Ishikawa (cell line): ENCODE results near the gene ARHGEF17.

Experiments
- CEBPB ChIP-seq: IDR thresholded peaks from 2 replicates; pipeline ENCODE4 v1.6.1; 2012
- CREB1 ChIP-seq: IDR thresholded peaks from 2 replicates; pipeline ENCODE4 v1.6.1; 2012; ENCODE audit warnings: low read depth
- EGR1 ChIP-seq: IDR thresholded peaks from 2 replicates; pipeline ENCODE4 v1.6.1; 2012
- EP300 ChIP-seq: IDR thresholded peaks from 2 replicates; pipeline ENCODE4 v1.6.1; 2012; ENCODE audit warnings: borderline replicate concordance
- FOXM1 ChIP-seq: IDR thresholded peaks from 2 replicates; pipeline ENCODE4 v1.6.1; 2012; ENCODE audit warnings: low read depth, borderline replicate concordance
- MAX ChIP-seq: IDR thresholded peaks from 2 replicates; pipeline ENCODE4 v1.6.1; 2012
- NFIC ChIP-seq: IDR thresholded peaks from 2 replicates; pipeline ENCODE4 v1.6.1; 2012
- RAD21 ChIP-seq: IDR thresholded peaks from 2 replicates; pipeline ENCODE4 v1.6.1; 2012; ENCODE audit warnings: low read depth
- REST ChIP-seq: IDR thresholded peaks from 2 replicates; pipeline ENCODE4 v1.6.1; 2012; ENCODE audit warnings: low read depth, mild to moderate bottlenecking
- TAF1 ChIP-seq: IDR thresholded peaks from 2 replicates; pipeline ENCODE4 v1.6.1; 2012; ENCODE audit warnings: low read depth, mild to moderate bottlenecking
- TCF12 ChIP-seq: IDR thresholded peaks from 2 replicates; pipeline ENCODE4 v1.6.1; 2012; ENCODE audit warnings: low read depth
- TEAD4 ChIP-seq: IDR thresholded peaks from 2 replicates; pipeline ENCODE4 v1.6.1; 2012
- USF1 ChIP-seq: IDR thresholded peaks from 2 replicates; pipeline ENCODE4 v1.6.1; 2012
- YY1 ChIP-seq: IDR thresholded peaks from 2 replicates; pipeline ENCODE4 v1.6.1; 2012; ENCODE audit warnings: low read depth
- ZBTB7A ChIP-seq: IDR thresholded peaks from 2 replicates; pipeline ENCODE4 v1.6.1; 2012; ENCODE audit warnings: low read depth

Gene ARHGEF17

GRCh38 chr11:73280626-73281025 lies 27.4 kb upstream of the ARHGEF17 start:
- TF ChIP-seq RAD21 (no peak), NFIC (no peak), FOXM1 (no peak), MAX (no peak), ZBTB7A (no peak), EP300 (no peak), CREB1 (no peak), CEBPB (no peak), REST (no peak), TAF1 (no peak), TEAD4 (no peak), YY1 (no peak), USF1 (no peak), TCF12 (no peak), EGR1 (no peak)

GRCh38 chr11:73281201-73281741 lies 26.8 kb upstream of the ARHGEF17 start:
- no peak for TF ChIP-seq MAX
- TF ChIP-seq TCF12 = no peak
- no peak for TF ChIP-seq USF1
- no peak for TF ChIP-seq EP300
- no peak for TF ChIP-seq FOXM1
- TF ChIP-seq NFIC = no peak
- no peak for TF ChIP-seq EGR1
- TF ChIP-seq ZBTB7A = no peak
- no peak for TF ChIP-seq YY1
- TF ChIP-seq TEAD4 = no peak
- no peak for TF ChIP-seq CREB1
- TF ChIP-seq CEBPB = no peak
- no peak for TF ChIP-seq TAF1
- no peak for TF ChIP-seq REST
- no peak for TF ChIP-seq RAD21

GRCh38 chr11:73281796-73282660 lies 26.0 kb upstream of the ARHGEF17 start:
- TF ChIP-seq EGR1 (no peak), MAX (no peak), CREB1 (no peak), REST (no peak), TAF1 (no peak), YY1 (no peak), ZBTB7A (no peak), RAD21 (no peak), CEBPB (no peak), USF1 (no peak), FOXM1 (no peak), TCF12 (no peak), EP300 (no peak), TEAD4 (no peak), NFIC (no peak)
